ENCODE data around the gene DCP1B.

Gene DCP1B

DNA sequence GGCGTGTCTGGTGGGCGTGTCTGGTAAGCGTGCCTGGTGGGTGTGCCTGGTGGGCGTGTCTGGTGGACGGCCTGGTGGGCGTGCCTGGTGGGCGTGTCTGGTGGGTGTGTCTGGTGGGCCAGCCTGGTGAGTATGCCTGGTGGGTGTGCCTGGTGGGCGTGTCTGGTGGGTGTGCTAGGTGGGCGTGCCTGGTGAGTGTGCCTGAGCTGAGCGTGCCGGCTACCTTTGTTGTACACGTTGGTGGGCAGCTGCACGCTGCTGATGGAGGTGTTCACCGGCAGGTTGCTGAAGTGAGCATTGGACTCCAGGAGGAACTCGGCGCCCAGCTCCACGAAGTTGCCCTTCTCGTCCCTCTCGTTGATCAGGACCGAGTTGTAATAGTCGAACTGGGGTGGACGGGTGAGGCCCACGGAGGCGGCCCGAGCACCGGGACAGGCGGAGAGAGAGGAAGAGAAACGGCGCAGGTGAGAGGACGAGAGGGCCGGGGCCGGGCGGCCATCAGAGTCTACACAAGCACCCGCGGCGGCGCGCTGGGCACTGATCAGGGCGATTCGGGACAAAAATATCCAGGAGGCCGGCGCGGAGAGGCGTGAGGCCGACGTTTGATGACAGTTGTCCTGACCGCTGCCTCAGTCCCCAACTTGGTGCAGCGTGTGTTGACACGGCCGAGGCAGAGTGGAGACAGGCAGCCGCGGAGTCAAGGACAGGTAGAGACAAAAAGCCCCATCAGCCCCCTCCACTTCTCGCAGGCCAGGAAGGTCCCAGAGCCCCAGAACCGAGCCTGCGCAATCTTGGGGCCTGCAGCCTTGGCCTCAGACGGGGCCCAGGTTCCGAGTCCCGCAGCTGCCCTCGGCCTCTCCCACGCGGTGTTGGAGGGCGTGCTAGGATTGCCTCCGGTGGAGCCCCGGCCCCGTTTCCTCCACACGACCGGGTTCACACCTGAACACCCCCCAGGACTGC is 96.3 kb downstream of the DCP1B start:
- no peak overlapping the region for H3K4me3 ChIP-seq (replicated peaks; ENCODE audit: low read depth, low read length)
- DNase-seq (ENCODE audit: extremely low read depth, low read depth) = no peak

DNA sequence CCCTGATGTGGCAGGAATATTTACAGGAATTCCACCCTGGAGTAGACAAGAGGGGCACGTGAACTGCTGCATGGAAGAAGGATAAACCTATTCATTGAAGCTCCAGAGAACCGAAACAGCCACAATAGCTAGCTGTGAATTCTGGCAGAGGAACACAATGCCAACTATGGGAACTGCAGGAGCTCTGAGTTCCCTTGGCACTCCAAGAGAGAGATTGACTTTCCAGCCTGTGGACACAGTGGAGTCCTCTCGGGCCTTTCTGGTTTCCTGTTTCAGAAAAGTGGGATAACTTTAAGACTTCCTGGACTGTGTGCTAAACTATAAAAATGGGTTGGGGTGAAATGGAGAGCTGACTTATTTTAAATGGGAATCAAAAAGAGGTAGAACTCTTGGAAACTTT is 97.7 kb downstream of the DCP1B start:
- H3K4me3 ChIP-seq (replicated peaks; ENCODE audit: low read depth, low read length) = no peak overlapping the region
- TF ChIP-seq, protein P1, sequence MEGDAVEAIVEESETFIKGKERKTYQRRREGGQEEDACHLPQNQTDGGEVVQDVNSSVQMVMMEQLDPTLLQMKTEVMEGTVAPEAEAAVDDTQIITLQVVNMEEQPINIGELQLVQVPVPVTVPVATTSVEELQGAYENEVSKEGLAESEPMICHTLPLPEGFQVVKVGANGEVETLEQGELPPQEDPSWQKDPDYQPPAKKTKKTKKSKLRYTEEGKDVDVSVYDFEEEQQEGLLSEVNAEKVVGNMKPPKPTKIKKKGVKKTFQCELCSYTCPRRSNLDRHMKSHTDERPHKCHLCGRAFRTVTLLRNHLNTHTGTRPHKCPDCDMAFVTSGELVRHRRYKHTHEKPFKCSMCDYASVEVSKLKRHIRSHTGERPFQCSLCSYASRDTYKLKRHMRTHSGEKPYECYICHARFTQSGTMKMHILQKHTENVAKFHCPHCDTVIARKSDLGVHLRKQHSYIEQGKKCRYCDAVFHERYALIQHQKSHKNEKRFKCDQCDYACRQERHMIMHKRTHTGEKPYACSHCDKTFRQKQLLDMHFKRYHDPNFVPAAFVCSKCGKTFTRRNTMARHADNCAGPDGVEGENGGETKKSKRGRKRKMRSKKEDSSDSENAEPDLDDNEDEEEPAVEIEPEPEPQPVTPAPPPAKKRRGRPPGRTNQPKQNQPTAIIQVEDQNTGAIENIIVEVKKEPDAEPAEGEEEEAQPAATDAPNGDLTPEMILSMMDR (IDR thresholded peaks at IDR 0.05; ENCODE audit: low read depth, low read length, missing control alignments) = no peak
- DNase-seq (ENCODE audit: extremely low read depth, low read depth) = no peak

More for the DNA sequence above, 96.3 kb downstream of the DCP1B start:
- TF ChIP-seq, protein P1 (IDR thresholded peaks at IDR 0.05; ENCODE audit: low read depth, low read length, missing control alignments) = no peak

GRCh38 chr12:1904875-1905274 is 99.4 kb downstream of the DCP1B start:
- H3K4me3 ChIP-seq (replicated peaks; ENCODE audit: low read depth, low read length) = no peak overlapping the region
- no peak for DNase-seq (ENCODE audit: extremely low read depth, low read depth)
- TF ChIP-seq, protein P1 (IDR thresholded peaks at IDR 0.05; ENCODE audit: low read depth, low read length, missing control alignments) = no peak

- H3K4me3 ChIP-seq (replicated peaks; ENCODE audit: low read depth, low read length) = no peak overlapping the region
- TF ChIP-seq, protein P1 (IDR thresholded peaks at IDR 0.05; ENCODE audit: low read depth, low read length, missing control alignments) = no peak
- DNase-seq (ENCODE audit: extremely low read depth, low read depth) = no peak
Measured at GRCh38 chr12:1896964-1897363, 107.3 kb downstream of the DCP1B start.

All from HFF-Myc (cell line).